Ramos (cell line): Measurements from ENCODE around the gene CHCHD4.
"Not testable (repeated sequence)": the region's sequence is repeated elsewhere in the genome, so short reads cannot be mapped to it uniquely, and the experiment has no call there.

Experiments used
- in situ Hi-C: fragments of 300-500 bp; cut with MboI; formaldehyde crosslinking; loops from one replicate; pipeline ENCODE4 v1.14.3; 2022; ENCODE audit warnings: low sequenced_read_pairs; ENCODE audit not compliant: unreplicated experiment

Gene CHCHD4

GRCh38 chr3:14082108-14082657 lies 42.5 kb downstream of the CHCHD4 start:
- in situ Hi-C loops, result no loop called here

DNA sequence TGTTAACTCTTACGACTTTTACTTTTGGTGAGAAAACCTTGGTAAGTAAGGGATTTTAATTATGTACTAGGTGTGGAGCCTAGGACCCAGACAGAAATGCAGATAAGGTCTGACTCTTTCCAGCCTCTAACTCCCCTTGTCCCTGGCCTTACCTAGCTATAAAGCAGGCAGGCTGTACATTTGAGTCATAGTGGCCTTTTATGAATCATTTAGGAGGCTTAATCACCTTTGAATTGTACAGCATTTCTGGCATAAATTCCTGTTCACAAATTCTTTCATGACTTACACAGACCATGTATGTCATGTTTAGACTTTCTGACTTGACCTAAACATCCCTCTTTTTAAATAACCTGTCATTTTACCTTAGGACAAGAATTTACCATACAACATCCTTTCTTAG lies 47.4 kb downstream of the CHCHD4 start:
- in situ Hi-C loops, result no loop called here

GRCh38 chr3:14075233-14075632 lies 49.4 kb downstream of the CHCHD4 start:
- in situ Hi-C loops, result not testable (repeated sequence)

DNA sequence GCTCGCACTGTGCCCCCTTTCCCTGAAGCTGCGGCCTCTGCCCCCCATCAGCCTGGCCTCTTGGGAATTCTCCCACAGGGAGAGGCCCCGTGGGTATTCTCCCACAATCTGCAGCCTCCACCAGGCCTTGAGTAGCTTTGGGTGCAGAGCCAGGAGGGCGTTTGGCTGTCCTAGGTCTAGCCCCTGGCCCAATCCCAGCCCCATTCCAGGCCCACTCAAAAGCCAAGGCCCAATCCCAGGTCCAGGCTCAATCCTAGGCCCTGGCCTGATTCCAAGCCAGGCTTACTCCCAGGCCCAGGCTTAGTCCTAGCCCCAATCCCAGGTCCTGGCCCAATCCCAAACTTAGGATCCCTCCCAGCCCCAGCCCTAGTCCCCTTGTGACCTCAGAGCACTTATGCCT lies 59.8 kb downstream of the CHCHD4 start:
- in situ Hi-C loops, result no loop called here

GRCh38 chr3:14063152-14063551 lies 61.5 kb downstream of the CHCHD4 start:
- in situ Hi-C loops, result no loop called here
